ENCODE results near the gene USP21.
"Not testable (repeated sequence)": the region's sequence is repeated elsewhere in the genome, so short reads cannot be mapped to it uniquely, and the experiment has no call there.

The USP21 gene

DNA sequence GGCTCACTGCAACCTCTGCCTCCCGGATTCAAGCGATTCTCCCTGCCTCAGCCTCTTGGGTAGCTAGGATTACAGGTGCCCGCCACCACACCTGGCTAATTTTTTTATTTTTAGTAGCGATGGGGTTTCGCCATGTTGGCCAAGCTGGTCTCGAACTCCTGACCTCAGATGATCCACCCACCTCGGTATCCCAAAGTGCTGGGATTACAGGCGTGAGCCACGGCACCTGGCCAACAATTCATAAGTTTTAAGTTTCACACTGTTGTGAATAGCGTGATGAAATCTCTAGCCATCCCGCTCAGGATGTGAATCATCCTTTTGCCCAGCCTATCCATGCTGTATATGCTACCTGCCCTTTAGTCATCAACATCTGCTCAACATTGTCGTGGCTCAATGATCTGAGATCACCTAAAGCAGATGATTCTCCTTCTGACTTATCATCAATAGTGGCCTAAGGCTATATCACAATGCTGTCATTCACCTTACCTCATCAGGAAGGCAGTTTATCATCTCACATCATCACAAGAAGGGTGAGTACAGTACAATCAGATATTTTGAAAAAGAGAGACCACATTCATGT lies 44.1 kb upstream of the USP21 start:
- H4K5ac ChIP-seq (ENCODE audit: low read length) = no peak overlapping the region
- no peaks in the 10 kb centered on the region for H3K36me3 ChIP-seq (ENCODE audit: control insufficient read depth, insufficient read depth, low read length)
- H3K9ac ChIP-seq (ENCODE audit: low read length) = no peak overlapping the region
- H2BK120ac ChIP-seq (ENCODE audit: low read depth, low read length) = no peak overlapping the region
- peaks cover 10% of the 10 kb centered on the region for H3K79me1 ChIP-seq (ENCODE audit: low read length)
- H3K18ac ChIP-seq (ENCODE audit: low read length) = no peak overlapping the region
- H3K4ac ChIP-seq (ENCODE audit: low read depth, low read length) = no peak overlapping the region
- H2BK15ac ChIP-seq (replicated peaks; ENCODE audit: low read depth) = no peak overlapping the region
- H3K56ac ChIP-seq (ENCODE audit: low read length) = no peak overlapping the region
- H3K4me3 ChIP-seq (ENCODE audit: low read length) = no peak overlapping the region
- H2AK5ac ChIP-seq (ENCODE audit: low read length) = no peak overlapping the region
- H3K27ac ChIP-seq (ENCODE audit: low read depth, low read length) = no peak overlapping the region
- H3K27me3 ChIP-seq (ENCODE audit: insufficient read depth, low read length, poor library complexity) = no peaks in the 10 kb centered on the region
- H4K8ac ChIP-seq (ENCODE audit: low read depth, low read length) = no peak overlapping the region
- DNase-seq = peak; percentile 46
- peaks cover 9% of the 10 kb centered on the region for H3K4me1 ChIP-seq (ENCODE audit: control insufficient read depth, low read depth, low read length)
- H3K23ac ChIP-seq (ENCODE audit: low read length) = no peak overlapping the region
- no CpG with 5 or more reads among the region's 12 CpGs for WGBS (ENCODE audit: extremely low coverage, insufficient coverage, low lambda C conversion rate)
- H2BK5ac ChIP-seq (ENCODE audit: low read length) = no peak overlapping the region
- peaks cover 49% of the 10 kb centered on the region for H3K79me2 ChIP-seq (ENCODE audit: control insufficient read depth, insufficient read depth, low read length)
- H3K4me2 ChIP-seq (ENCODE audit: low read length) = no peak overlapping the region

GRCh38 chr1:161115961-161116360 lies 43.3 kb upstream of the USP21 start:
- not testable (repeated sequence) for H2AK5ac ChIP-seq (ENCODE audit: low read length); H3K4ac ChIP-seq (ENCODE audit: low read depth, low read length); H2BK15ac ChIP-seq (replicated peaks; ENCODE audit: low read depth); H3K56ac ChIP-seq (ENCODE audit: low read length); H3K4me1 ChIP-seq (ENCODE audit: control insufficient read depth, low read depth, low read length); H2BK120ac ChIP-seq (ENCODE audit: low read depth, low read length); H3K18ac ChIP-seq (ENCODE audit: low read length); H3K36me3 ChIP-seq (ENCODE audit: control insufficient read depth, insufficient read depth, low read length); H4K8ac ChIP-seq (ENCODE audit: low read depth, low read length); H3K4me3 ChIP-seq (ENCODE audit: low read length); H3K4me2 ChIP-seq (ENCODE audit: low read length); H3K27ac ChIP-seq (ENCODE audit: low read depth, low read length); DNase-seq; H3K23ac ChIP-seq (ENCODE audit: low read length); H4K5ac ChIP-seq (ENCODE audit: low read length); H3K27me3 ChIP-seq (ENCODE audit: insufficient read depth, low read length, poor library complexity); H3K9ac ChIP-seq (ENCODE audit: low read length); H2BK5ac ChIP-seq (ENCODE audit: low read length)
- no CpG with 5 or more reads among the region's 6 CpGs for WGBS (ENCODE audit: extremely low coverage, insufficient coverage, low lambda C conversion rate)
- H3K79me2 ChIP-seq (ENCODE audit: control insufficient read depth, insufficient read depth, low read length) = peaks cover 49% of the 10 kb centered on the region
- H3K79me1 ChIP-seq (ENCODE audit: low read length) = peaks cover 10% of the 10 kb centered on the region

DNA sequence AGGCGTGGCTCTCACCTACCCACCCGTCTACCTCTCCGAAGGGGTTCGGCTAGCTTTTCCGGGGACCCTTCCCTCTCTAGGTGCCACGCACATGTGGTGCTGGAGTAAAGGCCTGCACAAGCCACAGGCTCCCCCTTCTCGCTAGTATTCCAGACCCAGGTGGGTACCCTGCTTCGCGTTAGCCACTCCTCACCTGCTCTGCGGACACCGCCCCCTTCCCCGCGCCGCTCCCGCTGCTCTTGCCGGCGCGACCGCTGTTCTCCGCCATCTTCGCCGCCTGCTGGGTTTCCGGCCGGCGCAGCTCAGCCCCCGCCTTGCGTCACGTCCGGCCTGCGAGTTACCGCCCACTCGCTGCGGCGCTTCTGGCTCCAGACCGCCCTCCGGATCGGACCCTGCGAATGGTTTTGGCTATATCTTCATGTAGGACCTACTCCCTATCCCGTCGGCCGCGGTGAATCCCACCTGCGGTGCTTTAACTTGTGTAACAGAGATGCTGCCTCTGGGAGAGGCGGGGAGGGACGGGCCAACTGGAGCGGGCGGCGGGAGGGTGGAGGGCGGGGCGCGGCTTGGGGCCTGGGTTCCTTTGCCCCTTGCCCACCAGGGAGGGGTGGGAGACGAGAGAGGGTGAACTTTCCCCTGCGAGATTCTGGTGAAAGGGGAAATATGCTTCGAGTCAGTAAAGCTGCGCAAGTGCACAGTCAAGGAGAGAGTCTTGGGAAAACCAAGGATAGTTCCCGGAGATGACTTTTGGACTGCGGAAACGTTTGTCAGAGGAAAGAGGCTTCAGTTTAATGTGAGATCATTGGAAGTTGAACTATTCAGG lies 41.3 kb upstream of the USP21 start, which contains the start of the genes NIT1 and PFDN2:
Gene NIT1 (plus strand): TSS at position 347 of the 823 bp plus-strand sequence. CDS start 72 bp downstream, at position 419.
Gene PFDN2 (minus strand): TSS at position 279 of the 823 bp plus-strand sequence. CDS start 11 bp downstream, at position 268.
- no peak within 1 kb of the TSS for H4K8ac ChIP-seq (ENCODE audit: low read depth, low read length)
- H2AK5ac ChIP-seq (ENCODE audit: low read length) = peak within 1 kb of the TSS; percentile 24
- H3K36me3 ChIP-seq (ENCODE audit: control insufficient read depth, insufficient read depth, low read length) = peaks cover 16% of the 10 kb centered on the region
- peaks cover 14% of the 10 kb centered on the region for H3K79me1 ChIP-seq (ENCODE audit: low read length)
- WGBS (ENCODE audit: extremely low coverage, insufficient coverage, low lambda C conversion rate) = no CpG with 5 or more reads among the region's 58 CpGs
- H3K23ac ChIP-seq (ENCODE audit: low read length) = peak within 1 kb of the TSS; percentile 92
- peaks cover 46% of the 10 kb centered on the region for H3K79me2 ChIP-seq (ENCODE audit: control insufficient read depth, insufficient read depth, low read length)
- no peak within 1 kb of the TSS for H2BK120ac ChIP-seq (ENCODE audit: low read depth, low read length)
- H2BK15ac ChIP-seq (replicated peaks; ENCODE audit: low read depth) = no peak within 1 kb of the TSS
- peak within 1 kb of the TSS; percentile 24 for H2BK5ac ChIP-seq (ENCODE audit: low read length)
- peak within 1 kb of the TSS; percentile 62 for H3K18ac ChIP-seq (ENCODE audit: low read length)
- no peaks in the 10 kb centered on the region for H3K27me3 ChIP-seq (ENCODE audit: insufficient read depth, low read length, poor library complexity)
- H3K27ac ChIP-seq (ENCODE audit: low read depth, low read length) = peak within 1 kb of the TSS; percentile 92
- H3K9ac ChIP-seq (ENCODE audit: low read length) = peak within 1 kb of the TSS; percentile 88
- peaks cover 9% of the 10 kb centered on the region for H3K4me1 ChIP-seq (ENCODE audit: control insufficient read depth, low read depth, low read length)
- peak; percentile 95 for DNase-seq
- peak within 1 kb of the TSS; percentile 98 for H3K56ac ChIP-seq (ENCODE audit: low read length)
- H4K5ac ChIP-seq (ENCODE audit: low read length) = no peak within 1 kb of the TSS
- H3K4me2 ChIP-seq (ENCODE audit: low read length) = peak within 1 kb of the TSS; percentile 96
- peak within 1 kb of the TSS; percentile 97 for H3K4me3 ChIP-seq (ENCODE audit: low read length)
- H3K4ac ChIP-seq (ENCODE audit: low read depth, low read length) = no peak within 1 kb of the TSS

DNA sequence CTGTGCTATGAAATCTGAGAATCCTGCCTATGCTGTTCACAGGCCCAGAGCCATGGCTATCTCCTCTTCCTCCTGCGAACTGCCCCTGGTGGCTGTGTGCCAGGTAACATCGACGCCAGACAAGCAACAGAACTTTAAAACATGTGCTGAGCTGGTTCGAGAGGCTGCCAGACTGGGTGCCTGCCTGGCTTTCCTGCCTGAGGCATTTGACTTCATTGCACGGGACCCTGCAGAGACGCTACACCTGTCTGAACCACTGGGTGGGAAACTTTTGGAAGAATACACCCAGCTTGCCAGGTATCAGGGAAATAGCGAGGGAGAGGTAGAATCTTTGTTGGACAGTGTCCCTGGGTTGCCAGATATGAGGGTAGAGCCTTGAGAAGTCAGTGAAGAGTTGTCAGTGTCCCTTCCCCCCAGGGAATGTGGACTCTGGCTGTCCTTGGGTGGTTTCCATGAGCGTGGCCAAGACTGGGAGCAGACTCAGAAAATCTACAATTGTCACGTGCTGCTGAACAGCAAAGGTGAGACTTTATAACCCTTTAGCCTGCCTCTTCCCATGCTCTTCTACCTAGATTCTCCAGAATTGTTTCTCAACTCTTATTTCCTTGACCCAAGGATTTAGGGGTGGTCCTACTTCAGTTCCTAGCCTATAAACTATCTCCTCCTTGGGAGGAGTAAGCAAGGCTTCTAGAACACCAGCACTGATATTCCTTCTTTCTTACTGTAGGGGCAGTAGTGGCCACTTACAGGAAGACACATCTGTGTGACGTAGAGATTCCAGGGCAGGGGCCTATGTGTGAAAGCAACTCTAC lies 40.0 kb upstream of the USP21 start:
- no peak overlapping the region for H2AK5ac ChIP-seq (ENCODE audit: low read length)
- no peak overlapping the region for H3K18ac ChIP-seq (ENCODE audit: low read length)
- peaks cover 9% of the 10 kb centered on the region for H3K4me1 ChIP-seq (ENCODE audit: control insufficient read depth, low read depth, low read length)
- peaks cover 35% of the 10 kb centered on the region for H3K79me2 ChIP-seq (ENCODE audit: control insufficient read depth, insufficient read depth, low read length)
- DNase-seq = peak; percentile 97
- H2BK5ac ChIP-seq (ENCODE audit: low read length) = no peak overlapping the region
- H3K4me3 ChIP-seq (ENCODE audit: low read length) = no peak overlapping the region
- no peak overlapping the region for H3K4ac ChIP-seq (ENCODE audit: low read depth, low read length)
- peaks cover 14% of the 10 kb centered on the region for H3K79me1 ChIP-seq (ENCODE audit: low read length)
- H3K9ac ChIP-seq (ENCODE audit: low read length) = peak overlapping the region; percentile 88
- H3K4me2 ChIP-seq (ENCODE audit: low read length) = peak overlapping the region; percentile 96
- peak overlapping the region; percentile 94 for H3K56ac ChIP-seq (ENCODE audit: low read length)
- H3K27me3 ChIP-seq (ENCODE audit: insufficient read depth, low read length, poor library complexity) = no peaks in the 10 kb centered on the region
- no peak overlapping the region for H4K5ac ChIP-seq (ENCODE audit: low read length)
- no peak overlapping the region for H3K27ac ChIP-seq (ENCODE audit: low read depth, low read length)
- H3K23ac ChIP-seq (ENCODE audit: low read length) = no peak overlapping the region
- no CpG with 5 or more reads among the region's 10 CpGs for WGBS (ENCODE audit: extremely low coverage, insufficient coverage, low lambda C conversion rate)
- peaks cover 21% of the 10 kb centered on the region for H3K36me3 ChIP-seq (ENCODE audit: control insufficient read depth, insufficient read depth, low read length)
- no peak overlapping the region for H4K8ac ChIP-seq (ENCODE audit: low read depth, low read length)
- H2BK15ac ChIP-seq (replicated peaks; ENCODE audit: low read depth) = no peak overlapping the region
- no peak overlapping the region for H2BK120ac ChIP-seq (ENCODE audit: low read depth, low read length)

DNA sequence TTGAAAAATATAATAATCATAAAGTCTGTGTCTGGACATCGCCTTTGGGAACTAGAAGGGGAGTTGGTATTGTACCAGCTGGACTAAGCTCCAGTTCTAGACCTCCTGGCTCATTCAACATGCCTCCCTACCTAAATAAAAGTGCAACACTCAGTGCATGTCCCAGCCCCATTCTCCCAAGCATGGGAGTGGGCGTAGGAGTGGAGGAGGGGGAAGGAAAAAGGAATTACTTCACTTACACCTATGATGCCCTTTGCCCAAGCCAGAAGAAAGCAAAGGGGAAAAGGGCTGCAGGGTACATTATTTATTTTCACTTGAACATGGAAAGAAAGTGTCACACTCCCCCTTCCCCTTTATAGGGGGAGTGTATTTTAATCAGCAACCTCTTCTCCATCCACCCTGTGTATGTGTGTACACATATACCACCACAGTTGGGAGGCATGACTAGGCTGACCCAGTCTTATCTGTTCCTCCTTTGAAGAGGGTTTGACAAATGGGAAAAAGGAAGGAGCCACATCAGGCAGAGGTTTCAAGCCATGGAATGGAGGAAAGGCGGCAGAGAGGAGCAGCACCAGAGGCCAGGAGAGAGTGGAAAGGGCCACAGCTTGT lies 38.2 kb upstream of the USP21 start:
- no CpG with 5 or more reads among the region's 3 CpGs for WGBS (ENCODE audit: extremely low coverage, insufficient coverage, low lambda C conversion rate)
- H3K9ac ChIP-seq (ENCODE audit: low read length) = no peak overlapping the region
- H2AK5ac ChIP-seq (ENCODE audit: low read length) = no peak overlapping the region
- no peak overlapping the region for H3K27ac ChIP-seq (ENCODE audit: low read depth, low read length)
- DNase-seq = no peak
- no peak overlapping the region for H3K56ac ChIP-seq (ENCODE audit: low read length)
- peaks cover 9% of the 10 kb centered on the region for H3K4me1 ChIP-seq (ENCODE audit: control insufficient read depth, low read depth, low read length)
- H3K79me1 ChIP-seq (ENCODE audit: low read length) = peaks cover 17% of the 10 kb centered on the region
- no peak overlapping the region for H2BK120ac ChIP-seq (ENCODE audit: low read depth, low read length)
- no peak overlapping the region for H4K5ac ChIP-seq (ENCODE audit: low read length)
- peaks cover 25% of the 10 kb centered on the region for H3K79me2 ChIP-seq (ENCODE audit: control insufficient read depth, insufficient read depth, low read length)
- H3K4ac ChIP-seq (ENCODE audit: low read depth, low read length) = no peak overlapping the region
- no peak overlapping the region for H3K4me2 ChIP-seq (ENCODE audit: low read length)
- H3K18ac ChIP-seq (ENCODE audit: low read length) = no peak overlapping the region
- H2BK15ac ChIP-seq (replicated peaks; ENCODE audit: low read depth) = no peak overlapping the region
- no peak overlapping the region for H3K23ac ChIP-seq (ENCODE audit: low read length)
- H3K4me3 ChIP-seq (ENCODE audit: low read length) = no peak overlapping the region
- no peak overlapping the region for H2BK5ac ChIP-seq (ENCODE audit: low read length)
- H3K36me3 ChIP-seq (ENCODE audit: control insufficient read depth, insufficient read depth, low read length) = peaks cover 25% of the 10 kb centered on the region
- H3K27me3 ChIP-seq (ENCODE audit: insufficient read depth, low read length, poor library complexity) = no peaks in the 10 kb centered on the region
- H4K8ac ChIP-seq (ENCODE audit: low read depth, low read length) = no peak overlapping the region

All from mesendoderm (in vitro differentiated cells).